ENCODE measurements around the gene PPEF1. TPM values are rescaled to one million over a fixed set of nuclear protein-coding genes. Genes with fewer than 3 reads are reported as not detected.

The PPEF1 gene
- total RNA-seq, 2 experiments from 2014 or later: not detected

DNA sequence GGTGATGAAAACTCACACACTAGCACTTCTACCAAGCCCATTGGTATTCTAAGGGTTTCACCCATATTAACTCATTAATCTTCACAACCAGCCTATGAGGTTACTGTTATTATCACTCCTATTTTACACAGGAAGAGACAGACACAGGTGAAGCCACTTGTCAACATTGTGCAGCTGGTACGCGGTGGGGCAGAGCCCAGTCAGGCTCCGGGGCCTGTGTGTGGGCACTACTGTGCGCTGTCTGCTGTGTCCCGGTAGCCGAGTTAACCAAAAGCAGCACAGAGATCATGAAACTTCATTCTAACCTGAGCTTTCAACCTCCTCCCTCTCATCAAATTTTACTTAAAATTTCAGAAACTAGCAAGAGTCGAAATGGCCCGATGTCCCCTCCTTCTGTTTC lies 165.2 kb downstream of the PPEF1 start:
- POLR2A ChIA-PET: no interaction called here
- H4K20me1 ChIP-seq (ENCODE audit: insufficient read depth, low read length): no peaks in the 10 kb centered on the region
- intact Hi-C loops (cut with micrococcal nuclease; ENCODE audit: unreplicated experiment): no loop called here
- no peak overlapping the region for H2AFZ ChIP-seq (ENCODE audit: low read length)
- CTCF ChIA-PET (ENCODE audit: unreplicated experiment): no interaction called here
- no TSS peak for BruUV-seq (replicated peaks)
- H3K9me3 ChIP-seq (ENCODE audit: low read length): no peaks in the 10 kb centered on the region
- DNase-seq (ENCODE audit: low spot score): no peak
- TF ChIP-seq, protein P1, sequence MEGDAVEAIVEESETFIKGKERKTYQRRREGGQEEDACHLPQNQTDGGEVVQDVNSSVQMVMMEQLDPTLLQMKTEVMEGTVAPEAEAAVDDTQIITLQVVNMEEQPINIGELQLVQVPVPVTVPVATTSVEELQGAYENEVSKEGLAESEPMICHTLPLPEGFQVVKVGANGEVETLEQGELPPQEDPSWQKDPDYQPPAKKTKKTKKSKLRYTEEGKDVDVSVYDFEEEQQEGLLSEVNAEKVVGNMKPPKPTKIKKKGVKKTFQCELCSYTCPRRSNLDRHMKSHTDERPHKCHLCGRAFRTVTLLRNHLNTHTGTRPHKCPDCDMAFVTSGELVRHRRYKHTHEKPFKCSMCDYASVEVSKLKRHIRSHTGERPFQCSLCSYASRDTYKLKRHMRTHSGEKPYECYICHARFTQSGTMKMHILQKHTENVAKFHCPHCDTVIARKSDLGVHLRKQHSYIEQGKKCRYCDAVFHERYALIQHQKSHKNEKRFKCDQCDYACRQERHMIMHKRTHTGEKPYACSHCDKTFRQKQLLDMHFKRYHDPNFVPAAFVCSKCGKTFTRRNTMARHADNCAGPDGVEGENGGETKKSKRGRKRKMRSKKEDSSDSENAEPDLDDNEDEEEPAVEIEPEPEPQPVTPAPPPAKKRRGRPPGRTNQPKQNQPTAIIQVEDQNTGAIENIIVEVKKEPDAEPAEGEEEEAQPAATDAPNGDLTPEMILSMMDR (conservative IDR thresholded peaks at IDR 0.05; ENCODE audit: low read length): no peak
- no peak for TF ChIP-seq EZH2phosphoT487 (IDR thresholded peaks at IDR 0.05; ENCODE audit: borderline replicate concordance, low read depth, low read length)
- no peak overlapping the region for H3K4me3 ChIP-seq (ENCODE audit: low read depth, low read length, poor library complexity, severe bottlenecking)
- H3K9me2 ChIP-seq (ENCODE audit: insufficient read depth, low read length): no peaks in the 10 kb centered on the region
- H3K79me2 ChIP-seq (ENCODE audit: insufficient read depth, low read depth, low read length): no peaks in the 10 kb centered on the region
- H3K36me3 ChIP-seq (ENCODE audit: insufficient read depth, low read length): no peaks in the 10 kb centered on the region
- no peak overlapping the region for H3K4me2 ChIP-seq (ENCODE audit: low read length)
- no peaks in the 10 kb centered on the region for H3K4me1 ChIP-seq (ENCODE audit: insufficient read depth, low read length, poor library complexity, severe bottlenecking)
- no peak overlapping the region for H3K27ac ChIP-seq (ENCODE audit: low read depth, low read length, poor library complexity, severe bottlenecking)

DNA sequence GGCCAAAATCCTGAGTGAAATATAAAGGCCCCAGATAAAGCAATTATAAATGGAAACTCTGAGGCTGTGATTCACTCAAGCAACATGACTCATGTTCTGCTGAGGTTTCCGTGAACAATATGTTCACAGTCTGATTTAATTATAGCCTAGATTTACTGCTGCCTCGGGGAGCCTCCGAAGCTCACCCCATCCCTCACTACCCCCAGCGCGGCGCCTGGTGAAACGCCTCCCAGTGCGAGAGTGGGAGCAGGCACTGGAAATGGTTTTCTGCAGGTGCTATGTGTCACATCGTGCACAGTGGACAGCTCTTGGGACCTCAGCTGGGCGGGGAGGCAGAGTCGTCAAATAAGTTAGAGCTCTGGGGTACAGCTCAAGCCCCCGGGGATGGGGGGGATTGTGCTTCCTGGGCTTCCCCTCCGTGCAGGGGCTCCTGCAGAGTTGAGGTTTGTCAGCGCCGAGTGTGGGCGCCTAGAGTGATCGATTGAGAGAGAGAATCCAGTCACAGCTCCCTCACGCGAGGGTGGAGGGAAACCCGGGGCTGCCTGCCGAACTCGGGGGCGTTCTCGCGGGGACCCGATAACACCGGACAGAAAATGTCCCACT lies 165.8 kb downstream of the PPEF1 start:
- Histone ChIP-seq H4K20me1 (ENCODE audit: insufficient read depth, low read length) (no peaks in the 10 kb centered on the region), H3K4me2 (ENCODE audit: low read length) (no peak overlapping the region), H2AFZ (ENCODE audit: low read length) (no peak overlapping the region), H3K9me3 (ENCODE audit: low read length) (no peaks in the 10 kb centered on the region), H3K36me3 (ENCODE audit: insufficient read depth, low read length) (no peaks in the 10 kb centered on the region), H3K4me3 (ENCODE audit: low read depth, low read length, poor library complexity, severe bottlenecking) (no peak overlapping the region), H3K9me2 (ENCODE audit: insufficient read depth, low read length) (no peaks in the 10 kb centered on the region), H3K4me1 (ENCODE audit: insufficient read depth, low read length, poor library complexity, severe bottlenecking) (no peaks in the 10 kb centered on the region), H3K27ac (ENCODE audit: low read depth, low read length, poor library complexity, severe bottlenecking) (no peak overlapping the region), H3K79me2 (ENCODE audit: insufficient read depth, low read depth, low read length) (no peaks in the 10 kb centered on the region)
- BruUV-seq (replicated peaks): no TSS peak
- POLR2A ChIA-PET: no interaction called here
- intact Hi-C loops (cut with micrococcal nuclease; ENCODE audit: unreplicated experiment): no loop called here
- no peak for DNase-seq (ENCODE audit: low spot score)
- TF ChIP-seq, protein P1 (conservative IDR thresholded peaks at IDR 0.05; ENCODE audit: low read length): no peak
- TF ChIP-seq EZH2phosphoT487 (IDR thresholded peaks at IDR 0.05; ENCODE audit: borderline replicate concordance, low read depth, low read length): no peak
- CTCF ChIA-PET (ENCODE audit: unreplicated experiment): no interaction called here

DNA sequence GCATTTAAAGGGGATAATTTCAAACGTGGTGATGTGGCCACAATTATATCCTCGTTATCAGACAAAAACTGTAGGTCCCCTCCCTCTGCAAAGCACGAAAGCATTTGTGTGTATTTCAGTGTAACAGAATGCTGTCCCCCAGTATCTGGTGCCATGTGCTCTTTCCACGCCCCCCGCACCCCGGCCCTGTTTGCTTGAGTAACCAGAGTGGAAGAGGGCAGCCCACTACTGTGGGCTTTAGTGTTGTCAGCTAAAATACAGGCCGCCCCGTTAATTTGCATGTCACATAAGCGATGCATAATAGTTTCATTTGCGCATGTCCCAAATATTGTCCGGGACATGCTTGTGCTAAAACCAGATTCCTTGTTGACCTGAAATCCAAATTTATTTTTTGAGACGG lies 166.4 kb downstream of the PPEF1 start:
- H4K20me1 ChIP-seq (ENCODE audit: insufficient read depth, low read length): no peaks in the 10 kb centered on the region
- CTCF ChIA-PET (ENCODE audit: unreplicated experiment): no interaction called here
- intact Hi-C loops (cut with micrococcal nuclease; ENCODE audit: unreplicated experiment): no loop called here
- POLR2A ChIA-PET: no interaction called here
- no peaks in the 10 kb centered on the region for H3K9me2 ChIP-seq (ENCODE audit: insufficient read depth, low read length)
- no peaks in the 10 kb centered on the region for H3K36me3 ChIP-seq (ENCODE audit: insufficient read depth, low read length)
- DNase-seq (ENCODE audit: low spot score): no peak
- no peaks in the 10 kb centered on the region for H3K9me3 ChIP-seq (ENCODE audit: low read length)
- TF ChIP-seq, protein P1 (conservative IDR thresholded peaks at IDR 0.05; ENCODE audit: low read length): no peak
- no peak for TF ChIP-seq EZH2phosphoT487 (IDR thresholded peaks at IDR 0.05; ENCODE audit: borderline replicate concordance, low read depth, low read length)
- no peak overlapping the region for H3K4me2 ChIP-seq (ENCODE audit: low read length)
- H2AFZ ChIP-seq (ENCODE audit: low read length): no peak overlapping the region
- no peak overlapping the region for H3K4me3 ChIP-seq (ENCODE audit: low read depth, low read length, poor library complexity, severe bottlenecking)
- no TSS peak for BruUV-seq (replicated peaks)
- H3K79me2 ChIP-seq (ENCODE audit: insufficient read depth, low read depth, low read length): no peaks in the 10 kb centered on the region
- no peaks in the 10 kb centered on the region for H3K4me1 ChIP-seq (ENCODE audit: insufficient read depth, low read length, poor library complexity, severe bottlenecking)
- H3K27ac ChIP-seq (ENCODE audit: low read depth, low read length, poor library complexity, severe bottlenecking): no peak overlapping the region
